HepG2 (cell line): ENCODE measurements around the gene SORBS2. TPM values are rescaled to one million over a fixed set of nuclear protein-coding genes. Genes with fewer than 3 reads are reported as not detected.

Experiments
- ATAC-seq: fragments of 200-7000 bp; cut with Tn5 transposase; 3 replicates; pipeline ENCODE4 v1.9.1; 2020; ENCODE audit warnings: mild to moderate bottlenecking, moderate library complexity
- BruUV-seq: library from RNA; stranded (reverse); fragments of 400-500 nt; replicated peaks from 2 replicates; lab custom pipeline; 2021; lab: Mats Ljungman, UMichigan
- CTCF ChIA-PET: fragments of 300-600 bp; formaldehyde crosslinking; extraction: SDS; loops from one replicate; lab custom pipeline; 2021; ENCODE audit warnings: low total read pairs, inconsistent platforms, low intra/inter-chr PET ratio; lab: Yijun Ruan, JAX
- POLR2A ChIA-PET: fragments of 350-600 bp; sonication (Branson Sonifier 250); formaldehyde crosslinking; loops from one replicate; lab custom pipeline; 2020; ENCODE audit warnings: antibody characterized with exemption, inconsistent platforms; lab: Yijun Ruan, JAX
- DNase-seq: peaks from one replicate; pipeline ENCODE4 v3.0.0-alpha.2; 2015; ENCODE audit warnings: low spot score
- FAIRE-seq: peaks from 3 replicates; lab custom pipeline; 2011; peaks lifted over from hg19 to GRCh38; lab: Jason Lieb, UNC
- H2AFZ ChIP-seq: one replicate; pipeline ENCODE4 v1.6.1; 2011; ENCODE audit warnings: low read length, inconsistent platforms
- H3K27ac ChIP-seq: fragments of 300-600 bp; 3 replicates; pipeline ENCODE4 v1.8.0; 2011; ENCODE audit warnings: mixed run types, mild to moderate bottlenecking, mixed read lengths, low read length, inconsistent platforms; ENCODE audit not compliant: insufficient read depth; ENCODE audit errors: extremely low read length
- H3K27me3 ChIP-seq, 2 experiments: fragments of 200-600 bp in 1 of 2; 2 replicates in 1 of 2; 3 replicates in 1 of 2; pipeline versions ENCODE4 v1.6.0 to v1.8.0; 2011; ENCODE audit warnings: low read length in 2 of 2, mild to moderate bottlenecking in 2 of 2, moderate library complexity in 2 of 2, inconsistent platforms in 1 of 2; ENCODE audit not compliant: insufficient read depth in 2 of 2, control insufficient read depth in 1 of 2
- H3K36me3 ChIP-seq, 2 experiments: fragments of 200-600 bp in 1 of 2; replicated peaks in 1 of 2; 2 replicates in 1 of 2; 3 replicates in 1 of 2; pipeline versions ENCODE4 v1.5.1 to v1.8.0; 2011; ENCODE audit warnings: low read length in 2 of 2, inconsistent platforms in 1 of 2; ENCODE audit not compliant: insufficient read depth in 2 of 2, control insufficient read depth in 1 of 2
- H3K4me1 ChIP-seq: 2 replicates; pipeline ENCODE4 v1.5.1; 2012; ENCODE audit warnings: low read length, inconsistent platforms; ENCODE audit not compliant: insufficient read depth
- H3K4me2 ChIP-seq: 2 replicates; pipeline ENCODE4 v1.6.0; 2011; ENCODE audit warnings: low read depth, low read length, inconsistent platforms
- H3K4me3 ChIP-seq, 3 experiments: fragments of 200-600 bp in 1 of 3; sonication (generic), shearing (Covaris generic) in 1 of 3; replicated peaks in 1 of 3; 2 replicates each; pipeline ENCODE4 v1.5.1; 2011 to 2016; ENCODE audit warnings: low read length in 3 of 3, inconsistent platforms in 2 of 3, low read depth in 2 of 3, mild to moderate bottlenecking in 2 of 3, control low read depth in 1 of 3, mixed read lengths in 1 of 3; ENCODE audit not compliant: insufficient read depth in 1 of 3
- H3K79me2 ChIP-seq: one replicate; pipeline ENCODE4 v1.6.1; 2011; ENCODE audit warnings: low read length, inconsistent platforms; ENCODE audit not compliant: insufficient read depth
- H3K9ac ChIP-seq: 2 replicates; pipeline ENCODE4 v1.6.0; 2011; ENCODE audit warnings: mild to moderate bottlenecking, low read depth, low read length, inconsistent platforms; ENCODE audit not compliant: insufficient read depth
- H3K9me3 ChIP-seq: 2 replicates; pipeline ENCODE4 v1.5.1; 2012; ENCODE audit warnings: mild to moderate bottlenecking, low read length
- H4K20me1 ChIP-seq: 2 replicates; pipeline ENCODE4 v1.6.0; 2011; ENCODE audit warnings: inconsistent platforms, mild to moderate bottlenecking, low read length, moderate library complexity; ENCODE audit not compliant: insufficient read depth
- CENPX ChIP-seq: sonication (generic); formaldehyde crosslinking; IDR thresholded peaks from 2 replicates; pipeline ENCODE4 v1.9.0; 2021; ENCODE audit warnings: mild to moderate bottlenecking, missing genetic modification reagents, moderate library complexity
- JDP2 ChIP-seq: sonication (generic); formaldehyde crosslinking; IDR thresholded peaks from 2 replicates; pipeline ENCODE4 v1.8.1; 2022; ENCODE audit warnings: missing genetic modification reagents, borderline replicate concordance
- KAT2B ChIP-seq: fragments of 150-350 bp; IDR thresholded peaks from 2 replicates; pipeline ENCODE4 v1.6.1; 2014; ENCODE audit warnings: low read depth, low read length, borderline replicate concordance
- PCBP2 ChIP-seq: fragments of 200-400 bp; formaldehyde crosslinking; optimal IDR thresholded peaks from 2 replicates; pipeline ENCODE3; 2018; ENCODE audit warnings: low read length, low read depth; ENCODE audit not compliant: poor library complexity, severe bottlenecking
- PPARG ChIP-seq: conservative IDR thresholded peaks from 2 replicates; pipeline ENCODE4 v1.6.1; 2016; ENCODE audit warnings: missing biosample characterization, missing genetic modification reagents
- STAG1 ChIP-seq: sonication (generic); formaldehyde crosslinking; IDR thresholded peaks from 2 replicates; pipeline ENCODE4 v1.4.0; 2020; ENCODE audit warnings: missing genetic modification reagents
- ZNF224 ChIP-seq: sonication (generic); formaldehyde crosslinking; IDR thresholded peaks from 2 replicates; pipeline ENCODE4 v1.5.0; 2020; ENCODE audit warnings: mild to moderate bottlenecking, missing genetic modification reagents
- ZNF740 ChIP-seq: sonication (generic); formaldehyde crosslinking; IDR thresholded peaks from 2 replicates; pipeline ENCODE4 v1.4.0; 2020; ENCODE audit warnings: missing genetic modification reagents
- WGBS: methylation state at CpG from one replicate; pipeline ENCODE4 v1.1.6; 2017; ENCODE audit warnings: low lambda C conversion rate; 5-methylcytosine and 5-hydroxymethylcytosine counted together
- in situ Hi-C: cut with HindIII; loops from 2 replicates; pipeline ENCODE4 v1.10.0; 2017; ENCODE audit warnings: low pct_unique_long_range_greater_than_20kb; ENCODE audit not compliant: extremely low pct_ligation_motif_present
- intact Hi-C: fragments of 100-400 bp; cut with micrococcal nuclease; formaldehyde crosslinking; loops from one replicate; pipeline ENCODE4 v1.10.0; 2022; ENCODE audit not compliant: unreplicated experiment
- polyA plus RNA-seq, 8 experiments: library from polyadenylated mRNA; depleted of rRNA in 3 of 8; stranded (reverse) in 7 of 8; unstranded in 1 of 8; fragments of >200 nt; fragmentation: Illumina TruSeq in 4 of 8; extraction: Trizol in 4 of 8; gene quantifications; 2 replicates each; pipeline versions ENCODE4 v1.2.1 to v1.2.3, GENCODE V29; 2011 to 2016; ENCODE audit warnings: low read depth in 4 of 8, missing spikeins in 1 of 8, mixed read lengths in 1 of 8; ENCODE audit not compliant: insufficient read depth in 1 of 8
- total RNA-seq, 5 experiments: library from RNA; depleted of rRNA; stranded (reverse); fragments of >200 nt; fragmentation: Illumina TruSeq; extraction: Trizol; gene quantifications; 2 replicates each; pipeline ENCODE4 v1.2.3, GENCODE V29; 2016; ENCODE audit warnings: low read depth in 1 of 5

The SORBS2 gene
- total and polyA plus RNA-seq, 2 of the 13 experiments (the other 11 are each of a cell fraction or from before 2014, with no cell fraction given), result 25.0 to 80.5 TPM

GRCh38 chr4:185683896-185684295, 128.1 kb downstream of the SORBS2 start:
- in situ Hi-C loops (no loop called here), intact Hi-C loops (no loop called here)
- TF ChIP-seq ZNF740 (CRISPR knock-in tag), result no peak
- no peak for TF ChIP-seq PCBP2
- no peak for TF ChIP-seq JDP2
- TF ChIP-seq STAG1, result no peak
- no peak for TF ChIP-seq ZNF224
- Histone ChIP-seq H3K27me3 (no peaks in the 10 kb centered on the region), H3K27ac (no peak overlapping the region), H3K4me3 (no peak overlapping the region), H3K4me2 (no peak overlapping the region), H3K9ac (no peak overlapping the region), H3K79me2 (no peaks in the 10 kb centered on the region), H2AFZ (no peak overlapping the region), H3K36me3 (peaks cover 4 to 8% of the 10 kb centered on the region in 2 experiments; a peak in 3 of 5 replicates), H4K20me1 (no peaks in the 10 kb centered on the region), H3K4me1 (no peaks in the 10 kb centered on the region), H3K9me3 (no peaks in the 10 kb centered on the region)
- CTCF ChIA-PET, result no interaction called here
- no peak for FAIRE-seq
- DNase-seq, result no peak
- no peak for ATAC-seq
- POLR2A ChIA-PET, result no interaction called here
- 100% methylated on average over 2 of the region's 2 CpGs for WGBS
- no TSS peak for BruUV-seq

GRCh38 chr4:185683222-185683621, 128.8 kb downstream of the SORBS2 start:
- H3K79me2 ChIP-seq, result no peaks in the 10 kb centered on the region
- TF ChIP-seq PPARG (CRISPR knock-in tag) (no peak), KAT2B (no peak), CENPX (CRISPR knock-in tag) (no peak)
- TF ChIP-seq, all 625 proteins: peak for 0
- in situ Hi-C loops, result no loop called here
- Histone ChIP-seq H3K9me3 (no peaks in the 10 kb centered on the region), H3K4me3 (no peak overlapping the region), H3K4me1 (no peaks in the 10 kb centered on the region), H2AFZ (no peak overlapping the region), H3K27me3 (no peaks in the 10 kb centered on the region), H4K20me1 (no peaks in the 10 kb centered on the region), H3K9ac (no peak overlapping the region), H3K4me2 (no peak overlapping the region), H3K36me3 (peaks cover 4 to 8% of the 10 kb centered on the region in 2 experiments; a peak in 3 of 5 replicates), H3K27ac (no peak overlapping the region)
- intact Hi-C loops, result no loop called here
- DNase-seq, result no peak
- WGBS, result 94% methylated on average over 10 of the region's 10 CpGs
- no TSS peak for BruUV-seq
- CTCF ChIA-PET, result no interaction called here
- no peak for FAIRE-seq
- ATAC-seq, result no peak
- POLR2A ChIA-PET, result no interaction called here
